Skeletal muscle tissue (tissue), 4 donors: ENCODE measurements around the gene KCNF1. TPM values are rescaled to one million over a fixed set of nuclear protein-coding genes. Genes with fewer than 3 reads are reported as not detected.

Experiments
- H3K27ac ChIP-seq: one replicate; pipeline ENCODE4 v1.7.0; 2013; ENCODE audit warnings: mild to moderate bottlenecking, low read depth, low read length, inconsistent platforms
- H3K27me3 ChIP-seq, 3 donors: one replicate each; pipeline ENCODE4 v1.7.0; 2013; ENCODE audit warnings: low read length in 3 of 3; ENCODE audit not compliant: control insufficient read depth in 3 of 3, insufficient read depth in 3 of 3
- H3K36me3 ChIP-seq, 3 donors: one replicate each; pipeline ENCODE4 v1.7.0; 2013; ENCODE audit warnings: low read length in 3 of 3; ENCODE audit not compliant: control insufficient read depth in 3 of 3, insufficient read depth in 3 of 3
- H3K4me1 ChIP-seq, 3 donors: one replicate each; pipeline ENCODE4 v1.7.0; 2013; ENCODE audit warnings: low read length in 3 of 3, mild to moderate bottlenecking in 3 of 3; ENCODE audit not compliant: control insufficient read depth in 3 of 3, insufficient read depth in 3 of 3
- H3K4me3 ChIP-seq, 3 donors: one replicate each; pipeline ENCODE4 v1.7.0; 2013; ENCODE audit warnings: low read length in 3 of 3
- H3K9ac ChIP-seq, 3 donors: one replicate each; pipeline ENCODE4 v1.7.0; 2013; ENCODE audit warnings: low read length in 3 of 3, mild to moderate bottlenecking in 3 of 3, moderate library complexity in 2 of 3, low read depth in 1 of 3
- H3K9me3 ChIP-seq, 3 donors: one replicate each; pipeline ENCODE4 v1.7.0; 2013; ENCODE audit warnings: low read length in 3 of 3; ENCODE audit not compliant: control insufficient read depth in 3 of 3
- total RNA-seq: library from RNA; depleted of rRNA; stranded (reverse); fragments of >200 nt; gene quantifications from one replicate; pipeline ENCODE4 v1.2.3, GENCODE V29; 2014
- donor health status: Osteomylitis.

KCNF1 gene
- total RNA-seq, 1 donor from 2014 or later: 1.6 TPM

DNA sequence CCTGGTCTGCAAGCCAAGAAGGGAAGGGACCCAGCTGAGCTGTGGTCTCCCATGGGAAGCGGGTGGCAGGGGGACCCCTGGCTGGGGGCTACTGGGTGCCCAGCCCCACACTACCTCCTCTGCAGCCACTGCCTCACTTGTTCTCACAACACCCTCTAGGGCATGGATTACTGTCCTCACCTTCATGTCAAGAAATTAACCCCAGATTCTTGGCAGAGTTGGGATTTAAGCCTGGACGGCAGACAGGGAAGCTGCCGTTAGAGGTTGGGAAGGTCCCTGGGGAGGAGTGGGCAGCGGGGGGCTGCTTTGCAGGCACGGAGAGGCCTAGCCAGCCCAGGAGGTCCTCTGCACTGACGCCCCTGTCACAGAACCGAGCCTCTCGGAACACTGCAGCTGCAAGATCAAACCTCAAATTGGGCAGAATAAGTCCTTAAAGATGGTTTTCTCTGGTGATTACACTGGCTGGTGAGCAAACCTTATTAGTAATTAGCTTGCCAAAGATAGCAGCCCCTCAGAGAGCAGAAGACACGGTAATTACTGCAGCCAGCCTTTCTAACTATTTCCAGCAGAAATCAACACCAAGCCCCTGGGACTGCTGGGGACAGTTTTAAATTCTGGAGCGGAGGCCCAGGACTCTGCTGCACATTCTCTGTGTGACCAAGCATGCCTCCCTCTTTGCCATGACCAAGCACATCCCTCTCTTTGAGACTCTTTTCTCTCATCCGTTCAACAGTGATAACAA, 35.9 kb downstream of the KCNF1 start:
- no peak overlapping the region for H3K9ac ChIP-seq
- no peaks in the 10 kb centered on the region for H3K36me3 ChIP-seq
- no peak overlapping the region for H3K27ac ChIP-seq
- peaks cover 0 to 6% (median 6%) of the 10 kb centered on the region in 3 donors for H3K4me1 ChIP-seq
- H3K27me3 ChIP-seq: peaks cover 3 to 30% (median 25%) of the 10 kb centered on the region in 3 donors
- H3K4me3 ChIP-seq: no peak overlapping the region
- no peaks in the 10 kb centered on the region for H3K9me3 ChIP-seq

DNA sequence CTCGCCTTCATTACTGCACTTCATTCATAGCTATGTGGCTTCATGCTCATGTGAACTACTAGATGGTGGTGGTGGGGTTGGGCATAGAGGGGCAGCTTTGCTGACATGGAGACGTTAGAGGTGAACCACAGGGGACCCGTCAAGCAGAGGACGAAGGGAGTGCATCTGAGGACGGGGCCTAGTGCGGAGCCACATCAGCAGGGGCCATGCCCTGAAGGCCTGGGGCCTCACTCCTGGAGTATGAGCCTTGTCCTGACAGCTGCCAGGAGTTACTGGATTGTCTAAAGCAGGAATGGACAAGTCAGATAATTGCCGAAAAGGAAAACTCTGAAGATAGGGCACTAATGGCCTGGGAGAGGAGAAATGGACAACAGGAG, 36.4 kb downstream of the KCNF1 start:
- Histone ChIP-seq H3K27ac (no peak overlapping the region), H3K9ac (no peak overlapping the region), H3K4me3 (no peak overlapping the region), H3K27me3 (peaks cover 3 to 30% (median 25%) of the 10 kb centered on the region in 3 donors), H3K9me3 (no peaks in the 10 kb centered on the region), H3K36me3 (no peaks in the 10 kb centered on the region), H3K4me1 (peaks cover 0 to 2% (median 0%) of the 10 kb centered on the region in 3 donors)

DNA sequence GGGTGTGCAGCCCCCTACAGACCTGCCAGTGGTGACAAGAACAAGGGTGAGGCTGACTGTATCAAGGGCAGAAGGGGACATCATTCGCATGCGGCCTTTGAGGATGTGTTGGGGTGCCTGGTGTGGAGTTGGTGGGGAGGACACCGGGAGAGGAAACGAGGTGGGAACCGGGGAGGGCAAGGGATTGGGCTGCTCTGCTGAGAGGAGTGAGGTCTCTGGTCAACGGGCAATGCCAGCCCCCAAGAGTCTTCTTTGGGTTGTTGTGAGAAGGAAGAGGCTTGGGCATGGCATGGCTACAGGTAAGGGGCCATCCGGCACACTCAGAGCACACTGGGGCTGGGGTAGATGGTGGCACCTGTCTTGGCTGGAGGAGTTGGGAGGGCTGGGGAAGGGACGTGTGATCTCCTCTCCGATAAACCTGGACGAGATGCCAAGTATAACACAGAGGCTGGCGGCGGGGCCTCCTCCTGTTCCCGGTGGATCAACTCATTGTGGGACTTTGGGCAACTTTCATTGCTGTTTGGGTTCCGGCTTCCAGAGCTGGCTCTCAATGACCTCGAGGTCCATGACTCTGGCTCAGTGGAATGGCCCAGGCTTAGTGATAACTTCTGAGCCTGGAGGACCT, 37.0 kb downstream of the KCNF1 start:
- Histone ChIP-seq H3K27me3 (peaks cover 3 to 30% (median 25%) of the 10 kb centered on the region in 3 donors), H3K9me3 (no peaks in the 10 kb centered on the region), H3K27ac (no peak overlapping the region)

DNA sequence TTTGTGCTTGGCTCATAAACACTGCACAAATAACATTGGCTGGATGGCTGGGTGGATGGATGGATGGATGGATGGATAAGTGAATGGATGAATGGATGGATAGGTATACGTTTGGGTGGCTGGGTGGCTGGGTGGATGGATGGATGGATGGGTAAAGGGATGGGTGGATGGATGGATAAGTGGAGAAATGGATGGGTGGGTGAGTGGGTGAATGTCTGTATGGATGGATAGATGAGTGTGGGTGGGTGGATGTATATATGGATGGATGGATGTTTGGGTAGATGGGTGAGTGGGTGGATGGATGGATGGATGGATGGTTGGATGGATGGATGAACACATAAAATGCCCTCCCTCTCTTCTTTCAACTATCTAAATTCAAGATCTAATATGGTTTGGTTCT, 38.1 kb downstream of the KCNF1 start:
- H3K4me3 ChIP-seq: no peak overlapping the region
- H3K27ac ChIP-seq: no peak overlapping the region
- no peaks in the 10 kb centered on the region for H3K9me3 ChIP-seq
- no peak overlapping the region for H3K9ac ChIP-seq
- no peaks in the 10 kb centered on the region for H3K4me1 ChIP-seq
- peaks cover 3 to 25% (median 21%) of the 10 kb centered on the region in 3 donors for H3K27me3 ChIP-seq
- no peaks in the 10 kb centered on the region for H3K36me3 ChIP-seq

More for the DNA sequence above, 37.0 kb downstream of the KCNF1 start:
- no peak overlapping the region for H3K9ac ChIP-seq
- no peaks in the 10 kb centered on the region for H3K4me1 ChIP-seq
- H3K4me3 ChIP-seq: no peak overlapping the region
- H3K36me3 ChIP-seq: no peaks in the 10 kb centered on the region

DNA sequence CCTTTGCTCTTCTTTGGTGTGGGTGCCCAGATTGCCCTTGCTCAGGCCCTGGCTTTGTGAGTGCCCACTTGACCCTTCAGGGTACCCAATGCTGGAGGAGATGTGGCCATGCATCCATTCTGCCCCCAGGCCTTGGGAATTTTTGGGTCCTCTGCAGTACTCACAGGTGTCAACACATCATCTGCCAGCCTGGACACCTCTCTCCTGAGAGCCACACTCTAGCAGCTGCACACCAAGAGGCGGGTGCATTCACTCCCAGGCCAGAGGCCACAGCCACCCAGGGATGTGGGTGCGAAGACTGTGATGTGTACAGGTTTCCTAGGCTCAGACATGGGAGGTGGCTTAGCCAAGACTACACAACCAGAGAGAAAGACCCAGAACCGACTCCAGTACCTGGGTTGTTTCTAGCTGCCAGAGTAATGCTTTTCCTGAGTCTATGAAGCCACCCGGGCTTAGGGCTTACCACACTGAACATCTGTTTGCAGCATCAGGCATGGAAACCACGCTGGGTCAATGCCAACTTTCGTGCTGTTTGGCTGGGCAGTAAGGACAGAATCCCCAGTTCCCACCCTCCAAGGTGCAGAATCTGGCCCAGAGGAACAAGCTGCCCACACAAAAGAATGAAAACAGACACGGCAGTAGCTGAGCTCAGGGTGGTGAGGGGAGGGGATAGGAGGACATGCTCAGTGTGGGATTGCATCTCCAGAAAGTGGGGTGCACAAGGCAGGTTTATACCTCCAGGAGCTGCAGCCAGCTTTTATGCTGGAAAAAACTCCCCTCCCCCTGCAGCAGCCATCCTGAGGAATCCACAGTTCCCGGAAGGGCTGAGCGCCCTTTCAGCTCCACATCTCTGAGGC, 40.1 kb downstream of the KCNF1 start:
- Histone ChIP-seq H3K36me3 (no peaks in the 10 kb centered on the region), H3K4me3 (no peak overlapping the region), H3K4me1 (no peaks in the 10 kb centered on the region), H3K9me3 (no peaks in the 10 kb centered on the region), H3K27me3 (peaks cover 3 to 20% (median 14%) of the 10 kb centered on the region in 3 donors), H3K27ac (no peak overlapping the region), H3K9ac (no peak overlapping the region)

DNA sequence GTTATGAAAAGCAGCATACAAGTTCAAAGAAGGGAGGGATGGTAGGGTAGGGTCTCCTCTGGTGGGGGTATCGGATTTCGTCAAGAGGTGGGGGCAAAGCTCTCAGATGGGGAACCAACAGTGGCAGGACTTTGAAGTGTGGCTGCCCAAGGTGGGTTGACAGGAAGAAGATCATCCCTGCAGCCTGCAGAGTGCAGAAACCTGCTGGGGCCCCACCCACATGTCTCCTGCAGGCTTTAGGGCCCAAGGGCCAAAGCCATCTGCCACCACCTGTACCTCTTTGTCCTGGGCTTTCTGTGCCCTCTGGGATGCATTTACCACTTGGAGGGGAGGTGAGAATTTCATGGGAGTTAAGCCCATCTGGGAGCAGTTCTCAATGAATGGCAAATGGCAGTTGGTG, 42.7 kb downstream of the KCNF1 start:
- no peaks in the 10 kb centered on the region for H3K36me3 ChIP-seq
- H3K9ac ChIP-seq: no peak overlapping the region
- H3K27me3 ChIP-seq: peaks cover 0 to 8% (median 0%) of the 10 kb centered on the region in 3 donors
- H3K9me3 ChIP-seq: no peaks in the 10 kb centered on the region
- peaks cover 0 to 5% (median 0%) of the 10 kb centered on the region in 3 donors for H3K4me1 ChIP-seq
- no peak overlapping the region for H3K27ac ChIP-seq
- H3K4me3 ChIP-seq: no peak overlapping the region

DNA sequence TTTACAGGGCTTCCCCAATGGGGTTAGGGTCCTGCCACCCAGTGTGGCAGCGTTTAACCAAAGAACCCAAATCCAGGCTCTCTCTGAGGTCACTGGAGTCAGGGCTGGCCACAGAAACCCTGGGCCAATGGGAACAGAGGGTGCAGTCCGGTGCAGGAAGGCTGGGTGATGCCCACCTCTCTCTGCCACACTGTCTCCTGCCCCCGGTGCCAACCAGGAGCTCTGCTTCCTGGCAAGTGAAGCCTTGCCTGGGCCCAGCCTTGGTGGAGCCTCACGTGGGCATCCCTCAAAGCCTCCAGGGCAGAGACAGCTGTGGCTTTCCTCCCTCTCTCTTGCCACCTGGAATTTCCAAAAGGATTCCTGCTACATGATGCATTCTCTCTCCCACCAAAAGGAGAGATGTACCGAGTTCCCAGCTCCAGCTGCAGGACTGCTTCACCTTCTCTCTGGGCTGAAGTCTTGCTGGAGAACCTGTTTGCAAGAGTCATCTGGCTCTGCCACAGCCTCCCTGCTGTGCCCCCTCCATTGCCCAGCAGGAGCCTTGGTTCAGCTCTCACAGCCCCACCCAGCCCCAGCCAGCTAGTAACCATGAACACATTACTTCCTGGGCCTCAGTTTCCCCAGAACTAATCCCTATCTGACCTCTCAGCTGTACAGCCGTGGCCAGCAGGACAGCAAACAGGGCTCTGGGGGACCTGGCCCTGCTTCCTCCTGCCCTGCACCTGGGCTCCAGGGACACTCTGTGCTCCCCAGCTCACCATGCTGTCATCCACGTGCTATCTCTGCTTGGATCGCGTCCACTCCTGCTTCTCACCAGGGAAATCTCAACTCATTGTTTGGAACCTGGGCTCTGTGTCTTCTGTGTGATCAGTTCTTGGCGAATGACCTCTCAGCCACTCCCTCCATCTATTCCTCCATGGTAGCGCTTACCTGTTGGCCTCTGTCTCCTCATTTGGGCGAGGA, 43.4 kb downstream of the KCNF1 start:
- no peak overlapping the region for H3K27ac ChIP-seq
- no peaks in the 10 kb centered on the region for H3K36me3 ChIP-seq
- no peaks in the 10 kb centered on the region for H3K9me3 ChIP-seq
- H3K9ac ChIP-seq: no peak overlapping the region
- peaks cover 0 to 8% (median 0%) of the 10 kb centered on the region in 3 donors for H3K27me3 ChIP-seq
- H3K4me3 ChIP-seq: no peak overlapping the region
- H3K4me1 ChIP-seq: peaks cover 0 to 5% (median 0%) of the 10 kb centered on the region in 3 donors

DNA sequence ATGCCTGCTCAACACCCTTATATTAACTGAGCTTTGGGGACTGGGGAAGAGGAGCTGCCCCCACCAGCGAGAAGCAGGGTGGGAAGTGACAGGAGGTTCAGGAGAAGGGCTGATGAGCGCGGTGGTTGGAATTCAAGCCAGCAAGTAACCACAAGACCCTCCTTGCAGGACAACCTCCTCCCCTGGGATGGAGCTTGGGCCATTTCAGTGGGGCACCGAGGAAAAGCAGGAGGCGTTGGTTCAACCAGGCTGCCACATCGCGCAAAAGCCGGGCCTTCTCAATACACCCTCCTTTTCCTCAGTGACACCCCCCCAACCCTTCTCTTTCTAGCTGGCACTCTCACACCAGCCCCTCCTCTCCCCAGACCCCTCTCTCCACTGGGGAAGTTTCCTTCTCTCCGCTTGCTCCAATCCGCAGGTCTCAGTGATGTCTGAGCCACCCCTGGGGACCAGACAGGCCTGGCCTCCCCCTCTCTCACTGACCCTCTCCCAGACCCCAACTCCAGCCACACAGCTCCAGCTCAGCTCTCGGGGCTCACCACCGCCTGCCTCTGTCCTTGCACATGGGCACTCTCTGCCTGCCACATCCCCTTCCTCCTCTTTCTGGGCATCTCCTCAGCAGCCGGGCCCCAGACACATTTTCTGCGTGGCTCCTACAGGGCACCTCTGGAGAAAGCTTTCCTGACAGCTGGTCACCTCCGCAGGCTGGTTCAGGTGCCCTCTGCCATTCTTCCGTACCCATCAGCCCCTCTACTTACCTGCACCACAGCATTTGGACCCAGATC, 44.5 kb downstream of the KCNF1 start:
- Histone ChIP-seq H3K4me1 (peaks cover 0 to 5% (median 0%) of the 10 kb centered on the region in 3 donors), H3K4me3 (no peak overlapping the region), H3K36me3 (no peaks in the 10 kb centered on the region), H3K27ac (no peak overlapping the region), H3K9ac (no peak overlapping the region), H3K9me3 (no peaks in the 10 kb centered on the region), H3K27me3 (peaks cover 0 to 5% (median 0%) of the 10 kb centered on the region in 3 donors)
